ENCODE results near the gene SGCD. TPM values are rescaled to one million over a fixed set of nuclear protein-coding genes. Genes with fewer than 3 reads are reported as not detected.

Gene SGCD
- total RNA-seq, 1 experiment from 2014 or later = not detected

DNA sequence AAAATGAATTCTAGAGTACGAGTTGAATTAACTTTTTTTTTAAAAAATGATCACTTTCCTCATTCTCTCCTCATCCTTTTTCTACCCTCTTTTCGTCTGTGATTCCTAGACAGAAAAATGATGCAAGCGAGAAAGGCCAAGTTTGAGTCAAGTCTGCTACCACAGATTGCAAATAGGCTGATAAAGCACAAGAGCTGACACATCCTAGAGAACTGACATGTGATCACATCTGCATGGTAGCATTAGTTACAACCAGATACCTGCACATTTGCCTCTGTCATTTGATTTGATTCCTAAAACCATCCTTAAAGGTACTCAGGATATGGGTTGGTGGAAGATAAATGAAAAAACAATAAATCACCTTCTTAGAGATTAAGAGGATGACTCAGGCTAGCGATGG, 297.7 kb downstream of the SGCD start:
- Histone ChIP-seq H3K27ac (ENCODE audit: low read length) (no peak overlapping the region), H3K9me3 (ENCODE audit: control insufficient read depth, insufficient read depth, low read depth, low read length) (no peaks in the 10 kb centered on the region), H3K36me3 (ENCODE audit: control insufficient read depth, insufficient read depth, low read length) (no peaks in the 10 kb centered on the region), H3K27me3 (ENCODE audit: control insufficient read depth, insufficient read depth, low read length) (no peaks in the 10 kb centered on the region), H3K4me3 (ENCODE audit: low read depth in 2 of 2, low read length in 2 of 2) (no peak overlapping the region), H3K4me1 (ENCODE audit: control insufficient read depth, insufficient read depth, low read length) (no peaks in the 10 kb centered on the region)
- CTCF ChIA-PET = no interaction called here
- POLR2A ChIA-PET = no interaction called here
- intact Hi-C loops (cut with micrococcal nuclease; ENCODE audit: unreplicated experiment) = no loop called here
- ATAC-seq (no peak), DNase-seq (ENCODE audit: low read depth, low spot score) (no peak)
- no TSS peak for BruUV-seq (replicated peaks)
- TF ChIP-seq POLR2AphosphoS5 (IDR thresholded peaks at IDR 0.05; ENCODE audit: low read depth, low read length) (no peak), SIN3A (IDR thresholded peaks at IDR 0.05; ENCODE audit: borderline replicate concordance, insufficient read depth, low read depth, low read length) (no peak), TCF7L2 (IDR thresholded peaks at IDR 0.05; ENCODE audit: low read depth, low read length) (no peak)
- TF ChIP-seq, protein P1, sequence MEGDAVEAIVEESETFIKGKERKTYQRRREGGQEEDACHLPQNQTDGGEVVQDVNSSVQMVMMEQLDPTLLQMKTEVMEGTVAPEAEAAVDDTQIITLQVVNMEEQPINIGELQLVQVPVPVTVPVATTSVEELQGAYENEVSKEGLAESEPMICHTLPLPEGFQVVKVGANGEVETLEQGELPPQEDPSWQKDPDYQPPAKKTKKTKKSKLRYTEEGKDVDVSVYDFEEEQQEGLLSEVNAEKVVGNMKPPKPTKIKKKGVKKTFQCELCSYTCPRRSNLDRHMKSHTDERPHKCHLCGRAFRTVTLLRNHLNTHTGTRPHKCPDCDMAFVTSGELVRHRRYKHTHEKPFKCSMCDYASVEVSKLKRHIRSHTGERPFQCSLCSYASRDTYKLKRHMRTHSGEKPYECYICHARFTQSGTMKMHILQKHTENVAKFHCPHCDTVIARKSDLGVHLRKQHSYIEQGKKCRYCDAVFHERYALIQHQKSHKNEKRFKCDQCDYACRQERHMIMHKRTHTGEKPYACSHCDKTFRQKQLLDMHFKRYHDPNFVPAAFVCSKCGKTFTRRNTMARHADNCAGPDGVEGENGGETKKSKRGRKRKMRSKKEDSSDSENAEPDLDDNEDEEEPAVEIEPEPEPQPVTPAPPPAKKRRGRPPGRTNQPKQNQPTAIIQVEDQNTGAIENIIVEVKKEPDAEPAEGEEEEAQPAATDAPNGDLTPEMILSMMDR (IDR thresholded peaks at IDR 0.05) = no peak
- TF ChIP-seq, protein P2, sequence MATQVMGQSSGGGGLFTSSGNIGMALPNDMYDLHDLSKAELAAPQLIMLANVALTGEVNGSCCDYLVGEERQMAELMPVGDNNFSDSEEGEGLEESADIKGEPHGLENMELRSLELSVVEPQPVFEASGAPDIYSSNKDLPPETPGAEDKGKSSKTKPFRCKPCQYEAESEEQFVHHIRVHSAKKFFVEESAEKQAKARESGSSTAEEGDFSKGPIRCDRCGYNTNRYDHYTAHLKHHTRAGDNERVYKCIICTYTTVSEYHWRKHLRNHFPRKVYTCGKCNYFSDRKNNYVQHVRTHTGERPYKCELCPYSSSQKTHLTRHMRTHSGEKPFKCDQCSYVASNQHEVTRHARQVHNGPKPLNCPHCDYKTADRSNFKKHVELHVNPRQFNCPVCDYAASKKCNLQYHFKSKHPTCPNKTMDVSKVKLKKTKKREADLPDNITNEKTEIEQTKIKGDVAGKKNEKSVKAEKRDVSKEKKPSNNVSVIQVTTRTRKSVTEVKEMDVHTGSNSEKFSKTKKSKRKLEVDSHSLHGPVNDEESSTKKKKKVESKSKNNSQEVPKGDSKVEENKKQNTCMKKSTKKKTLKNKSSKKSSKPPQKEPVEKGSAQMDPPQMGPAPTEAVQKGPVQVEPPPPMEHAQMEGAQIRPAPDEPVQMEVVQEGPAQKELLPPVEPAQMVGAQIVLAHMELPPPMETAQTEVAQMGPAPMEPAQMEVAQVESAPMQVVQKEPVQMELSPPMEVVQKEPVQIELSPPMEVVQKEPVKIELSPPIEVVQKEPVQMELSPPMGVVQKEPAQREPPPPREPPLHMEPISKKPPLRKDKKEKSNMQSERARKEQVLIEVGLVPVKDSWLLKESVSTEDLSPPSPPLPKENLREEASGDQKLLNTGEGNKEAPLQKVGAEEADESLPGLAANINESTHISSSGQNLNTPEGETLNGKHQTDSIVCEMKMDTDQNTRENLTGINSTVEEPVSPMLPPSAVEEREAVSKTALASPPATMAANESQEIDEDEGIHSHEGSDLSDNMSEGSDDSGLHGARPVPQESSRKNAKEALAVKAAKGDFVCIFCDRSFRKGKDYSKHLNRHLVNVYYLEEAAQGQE (IDR thresholded peaks at IDR 0.05; ENCODE audit: insufficient read depth in 1 of 2, low read depth in 2 of 2, low read length in 1 of 2) = no peak
- in situ Hi-C loops (cut with HindIII; ENCODE audit: low pct_unique_long_range_greater_than_20kb, low sequenced_read_pairs) = no loop called here

DNA sequence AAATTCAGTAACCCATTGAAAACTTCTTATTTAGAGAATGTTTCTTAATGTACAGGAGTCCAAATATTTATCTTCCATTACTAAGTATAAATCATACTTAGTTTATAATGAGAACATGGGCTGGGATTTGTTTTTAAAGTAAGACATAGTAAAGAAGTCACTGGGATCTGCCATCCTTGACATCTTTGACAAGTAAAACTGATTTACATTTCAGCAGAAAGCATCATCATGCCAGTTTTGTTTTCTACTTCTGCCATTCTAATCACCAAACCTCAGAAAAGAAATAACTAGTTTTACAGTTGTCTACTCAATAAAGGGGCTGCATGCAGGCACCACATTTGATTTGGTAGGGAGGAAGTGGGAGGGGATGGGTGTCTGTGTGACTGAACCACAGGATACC, 301.5 kb downstream of the SGCD start:
- ATAC-seq = no peak
- intact Hi-C loops (cut with micrococcal nuclease; ENCODE audit: unreplicated experiment) = no loop called here
- Histone ChIP-seq H3K36me3 (ENCODE audit: control insufficient read depth, insufficient read depth, low read length) (no peaks in the 10 kb centered on the region), H3K27me3 (ENCODE audit: control insufficient read depth, insufficient read depth, low read length) (no peaks in the 10 kb centered on the region), H3K9me3 (ENCODE audit: control insufficient read depth, insufficient read depth, low read depth, low read length) (no peaks in the 10 kb centered on the region), H3K4me3 (ENCODE audit: low read depth in 2 of 2, low read length in 2 of 2) (no peak overlapping the region), H3K27ac (ENCODE audit: low read length) (no peak overlapping the region), H3K4me1 (ENCODE audit: control insufficient read depth, insufficient read depth, low read length) (no peaks in the 10 kb centered on the region)
- ChIA-PET POLR2A (no interaction called here), CTCF (no interaction called here)
- no peak for TF ChIP-seq SIN3A (IDR thresholded peaks at IDR 0.05; ENCODE audit: borderline replicate concordance, insufficient read depth, low read depth, low read length)
- TF ChIP-seq, protein P1 (IDR thresholded peaks at IDR 0.05) = no peak
- TF ChIP-seq TCF7L2 (IDR thresholded peaks at IDR 0.05; ENCODE audit: low read depth, low read length) = no peak
- TF ChIP-seq, protein P2 (IDR thresholded peaks at IDR 0.05; ENCODE audit: insufficient read depth in 1 of 2, low read depth in 2 of 2, low read length in 1 of 2) = no peak
- TF ChIP-seq POLR2AphosphoS5 (IDR thresholded peaks at IDR 0.05; ENCODE audit: low read depth, low read length) = no peak
- in situ Hi-C loops (cut with HindIII; ENCODE audit: low pct_unique_long_range_greater_than_20kb, low sequenced_read_pairs) = no loop called here
- no peak for DNase-seq (ENCODE audit: low read depth, low spot score)
- BruUV-seq (replicated peaks) = no TSS peak

Measured in Panc1 (cell line).